ENCODE data around the gene LDLRAP1.

LDLRAP1 gene

GRCh38 chr1:25561421-25562100 lies 18.2 kb downstream of the LDLRAP1 start:
- Histone ChIP-seq H2AFZ (ENCODE audit: low read length) (no peak overlapping the region), H3K79me2 (ENCODE audit: insufficient read depth, low read length) (no peaks in the 10 kb centered on the region), H3K4me1 (ENCODE audit: insufficient read depth, low read length, severe bottlenecking) (peaks cover 41% of the 10 kb centered on the region), H3K27me3 (ENCODE audit: insufficient read depth, low read length) (no peaks in the 10 kb centered on the region), H4K20me1 (ENCODE audit: insufficient read depth, low read length) (no peaks in the 10 kb centered on the region), H3K36me3 (ENCODE audit: insufficient read depth, low read length) (no peaks in the 10 kb centered on the region), H3K9ac (ENCODE audit: low read length) (no peak overlapping the region; the same call in 1 of the 2 replicates), H3K27ac (ENCODE audit: low read depth, low read length, poor library complexity, severe bottlenecking) (peak overlapping the region; percentile 44), H3F3A (ENCODE audit: insufficient read depth, low read length) (no peaks in the 10 kb centered on the region), H3K9me2 (ENCODE audit: low read depth, low read length) (no peaks in the 10 kb centered on the region), H3K4me3 (ENCODE audit: low read depth, low read length, poor library complexity, severe bottlenecking) (no peak overlapping the region), H3K9me3 (ENCODE audit: low read length) (no peaks in the 10 kb centered on the region), H3K4me2 (ENCODE audit: low read length) (no peak overlapping the region)
- TF ChIP-seq, protein P1, sequence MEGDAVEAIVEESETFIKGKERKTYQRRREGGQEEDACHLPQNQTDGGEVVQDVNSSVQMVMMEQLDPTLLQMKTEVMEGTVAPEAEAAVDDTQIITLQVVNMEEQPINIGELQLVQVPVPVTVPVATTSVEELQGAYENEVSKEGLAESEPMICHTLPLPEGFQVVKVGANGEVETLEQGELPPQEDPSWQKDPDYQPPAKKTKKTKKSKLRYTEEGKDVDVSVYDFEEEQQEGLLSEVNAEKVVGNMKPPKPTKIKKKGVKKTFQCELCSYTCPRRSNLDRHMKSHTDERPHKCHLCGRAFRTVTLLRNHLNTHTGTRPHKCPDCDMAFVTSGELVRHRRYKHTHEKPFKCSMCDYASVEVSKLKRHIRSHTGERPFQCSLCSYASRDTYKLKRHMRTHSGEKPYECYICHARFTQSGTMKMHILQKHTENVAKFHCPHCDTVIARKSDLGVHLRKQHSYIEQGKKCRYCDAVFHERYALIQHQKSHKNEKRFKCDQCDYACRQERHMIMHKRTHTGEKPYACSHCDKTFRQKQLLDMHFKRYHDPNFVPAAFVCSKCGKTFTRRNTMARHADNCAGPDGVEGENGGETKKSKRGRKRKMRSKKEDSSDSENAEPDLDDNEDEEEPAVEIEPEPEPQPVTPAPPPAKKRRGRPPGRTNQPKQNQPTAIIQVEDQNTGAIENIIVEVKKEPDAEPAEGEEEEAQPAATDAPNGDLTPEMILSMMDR (IDR thresholded peaks at IDR 0.05; ENCODE audit: low read length) = no peak
- TF ChIP-seq EZH2 (IDR thresholded peaks at IDR 0.05; ENCODE audit: borderline replicate concordance, low read length) = no peak

GRCh38 chr1:25562101-25562927 lies 18.9 kb downstream of the LDLRAP1 start:
- TF ChIP-seq EZH2 (IDR thresholded peaks at IDR 0.05; ENCODE audit: borderline replicate concordance, low read length) = no peak
- TF ChIP-seq, protein P1 (IDR thresholded peaks at IDR 0.05; ENCODE audit: low read length) = no peak
- Histone ChIP-seq H2AFZ (ENCODE audit: low read length) (no peak overlapping the region), H3K4me2 (ENCODE audit: low read length) (peak overlapping the region; percentile 54; the same call in 1 of the 2 replicates), H3K9me2 (ENCODE audit: low read depth, low read length) (no peaks in the 10 kb centered on the region), H3K4me3 (ENCODE audit: low read depth, low read length, poor library complexity, severe bottlenecking) (peak overlapping the region; percentile 37), H3K79me2 (ENCODE audit: insufficient read depth, low read length) (no peaks in the 10 kb centered on the region), H4K20me1 (ENCODE audit: insufficient read depth, low read length) (no peaks in the 10 kb centered on the region), H3K9ac (ENCODE audit: low read length) (no peak overlapping the region; the same call in 1 of the 2 replicates), H3F3A (ENCODE audit: insufficient read depth, low read length) (no peaks in the 10 kb centered on the region), H3K36me3 (ENCODE audit: insufficient read depth, low read length) (no peaks in the 10 kb centered on the region), H3K27ac (ENCODE audit: low read depth, low read length, poor library complexity, severe bottlenecking) (peak overlapping the region; percentile 44), H3K4me1 (ENCODE audit: insufficient read depth, low read length, severe bottlenecking) (peaks cover 45% of the 10 kb centered on the region), H3K9me3 (ENCODE audit: low read length) (no peaks in the 10 kb centered on the region), H3K27me3 (ENCODE audit: insufficient read depth, low read length) (no peaks in the 10 kb centered on the region)

DNA sequence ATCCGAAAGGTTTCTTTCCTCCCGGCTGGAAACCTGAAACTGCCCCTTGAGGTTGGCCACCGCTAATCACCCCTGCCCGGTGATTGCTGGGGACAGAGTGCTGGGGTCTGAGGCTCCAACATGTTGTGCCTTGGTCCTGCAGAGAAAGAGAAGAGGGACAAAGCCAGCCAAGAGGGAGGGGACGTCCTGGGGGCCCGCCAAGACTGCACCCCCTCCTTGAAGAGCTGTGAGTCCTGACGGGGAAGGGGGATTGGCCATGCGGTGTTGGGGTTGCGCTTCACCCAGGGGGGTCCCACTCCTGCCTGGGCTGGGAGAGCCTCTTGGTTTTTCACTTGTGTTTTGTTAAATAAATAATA lies 19.5 kb downstream of the LDLRAP1 start:
- Histone ChIP-seq H3K27me3 (ENCODE audit: insufficient read depth, low read length) (no peaks in the 10 kb centered on the region), H3K9ac (ENCODE audit: low read length) (no peak overlapping the region; the same call in 1 of the 2 replicates), H3K4me1 (ENCODE audit: insufficient read depth, low read length, severe bottlenecking) (peaks cover 45% of the 10 kb centered on the region), H4K20me1 (ENCODE audit: insufficient read depth, low read length) (no peaks in the 10 kb centered on the region), H3K9me2 (ENCODE audit: low read depth, low read length) (no peaks in the 10 kb centered on the region), H3K79me2 (ENCODE audit: insufficient read depth, low read length) (no peaks in the 10 kb centered on the region), H3K9me3 (ENCODE audit: low read length) (no peaks in the 10 kb centered on the region), H3F3A (ENCODE audit: insufficient read depth, low read length) (no peaks in the 10 kb centered on the region), H3K4me3 (ENCODE audit: low read depth, low read length, poor library complexity, severe bottlenecking) (peak overlapping the region; percentile 37), H3K27ac (ENCODE audit: low read depth, low read length, poor library complexity, severe bottlenecking) (no peak overlapping the region), H2AFZ (ENCODE audit: low read length) (no peak overlapping the region), H3K4me2 (ENCODE audit: low read length) (peak overlapping the region; percentile 54; the same call in 1 of the 2 replicates), H3K36me3 (ENCODE audit: insufficient read depth, low read length) (no peaks in the 10 kb centered on the region)
- TF ChIP-seq, protein P1 (IDR thresholded peaks at IDR 0.05; ENCODE audit: low read length) = no peak
- no peak for TF ChIP-seq EZH2 (IDR thresholded peaks at IDR 0.05; ENCODE audit: borderline replicate concordance, low read length)
